ENCODE measurements around the gene GALNT2.

The GALNT2 gene

GRCh38 chr1:230079199-230080024 lies 12.4 kb downstream of the GALNT2 start:
- DNase-seq (ENCODE audit: low read depth) = no peak
- TF ChIP-seq CTCF (IDR thresholded peaks at IDR 0.05; ENCODE audit: control insufficient read depth, insufficient read depth, low read depth, low read length, missing control alignments) = no peak
- no peak overlapping the region for H3K4me3 ChIP-seq (ENCODE audit: control insufficient read depth, low read depth, low read length)

DNA sequence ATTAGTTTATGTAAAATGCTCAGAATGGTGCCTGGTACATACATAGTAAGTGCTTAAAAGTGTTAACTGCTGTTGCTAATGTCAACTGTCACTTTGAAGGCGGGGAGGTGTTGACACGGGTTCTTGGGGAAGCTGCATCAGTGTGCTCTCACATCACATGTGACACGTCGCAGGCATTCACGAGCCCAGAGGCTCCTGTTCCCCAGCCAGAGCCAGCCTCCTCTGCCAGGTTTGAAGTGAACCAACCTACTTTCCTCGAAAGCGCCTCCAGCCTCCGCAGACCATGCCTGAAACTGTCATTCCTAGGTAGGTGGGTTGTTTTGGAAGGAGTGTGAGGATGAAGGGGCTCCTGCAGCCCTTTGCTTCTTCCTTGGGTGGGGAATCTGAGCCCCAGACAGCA lies 13.8 kb downstream of the GALNT2 start:
- DNase-seq (ENCODE audit: low read depth) = no peak
- TF ChIP-seq CTCF (IDR thresholded peaks at IDR 0.05; ENCODE audit: control insufficient read depth, insufficient read depth, low read depth, low read length, missing control alignments) = no peak
- H3K4me3 ChIP-seq (ENCODE audit: control insufficient read depth, low read depth, low read length) = no peak overlapping the region

- no peak overlapping the region for H3K4me3 ChIP-seq (ENCODE audit: control insufficient read depth, low read depth, low read length)
- no peak for TF ChIP-seq CTCF (IDR thresholded peaks at IDR 0.05; ENCODE audit: control insufficient read depth, insufficient read depth, low read depth, low read length, missing control alignments)
- DNase-seq (ENCODE audit: low read depth) = no peak
Measured at GRCh38 chr1:230081751-230082150, 14.7 kb downstream of the GALNT2 start.

GRCh38 chr1:230082211-230082610 lies 15.2 kb downstream of the GALNT2 start:
- no peak overlapping the region for H3K4me3 ChIP-seq (ENCODE audit: control insufficient read depth, low read depth, low read length)
- TF ChIP-seq CTCF (IDR thresholded peaks at IDR 0.05; ENCODE audit: control insufficient read depth, insufficient read depth, low read depth, low read length, missing control alignments) = no peak
- no peak for DNase-seq (ENCODE audit: low read depth)

GRCh38 chr1:230083053-230083452 lies 16.0 kb downstream of the GALNT2 start:
- TF ChIP-seq CTCF (IDR thresholded peaks at IDR 0.05; ENCODE audit: control insufficient read depth, insufficient read depth, low read depth, low read length, missing control alignments) = no peak
- H3K4me3 ChIP-seq (ENCODE audit: control insufficient read depth, low read depth, low read length) = no peak overlapping the region
- DNase-seq (ENCODE audit: low read depth) = no peak

DNA sequence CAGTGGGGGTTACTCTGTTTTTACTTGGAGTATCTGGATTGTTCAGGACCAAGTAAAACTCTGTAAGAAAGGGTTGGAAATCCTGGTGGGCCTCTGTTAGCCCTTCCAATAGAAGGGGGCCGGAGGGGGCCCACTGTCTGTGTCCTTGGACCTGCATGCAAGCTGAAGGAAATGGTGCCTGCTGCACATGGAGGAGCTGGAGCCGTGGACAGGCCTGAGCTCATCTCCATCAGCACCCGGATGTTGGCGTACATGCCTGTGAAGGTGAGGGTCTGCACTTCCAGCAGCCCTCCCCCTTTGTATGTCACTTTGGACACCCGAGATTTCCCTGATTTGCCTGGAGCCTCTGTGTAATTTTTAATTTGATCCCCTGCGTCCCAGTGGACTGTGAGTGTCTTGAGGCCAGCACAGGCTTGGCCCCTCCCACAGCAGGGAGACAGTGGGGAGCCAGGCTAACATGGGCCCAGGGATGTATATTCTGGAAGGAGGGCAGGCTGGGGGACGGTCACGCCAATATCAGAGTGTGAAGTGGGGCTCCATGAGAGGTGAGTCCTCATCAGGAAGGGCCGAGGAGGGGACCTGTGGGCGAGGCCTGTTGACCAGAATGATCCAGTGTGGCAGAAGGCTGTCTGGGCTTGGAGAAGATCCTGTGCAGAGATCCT lies 16.8 kb downstream of the GALNT2 start:
- H3K4me3 ChIP-seq (ENCODE audit: control insufficient read depth, low read depth, low read length) = no peak overlapping the region
- TF ChIP-seq CTCF (IDR thresholded peaks at IDR 0.05; ENCODE audit: control insufficient read depth, insufficient read depth, low read depth, low read length, missing control alignments) = no peak
- no peak for DNase-seq (ENCODE audit: low read depth)
